ENCODE results near the gene CORO6.

DNA sequence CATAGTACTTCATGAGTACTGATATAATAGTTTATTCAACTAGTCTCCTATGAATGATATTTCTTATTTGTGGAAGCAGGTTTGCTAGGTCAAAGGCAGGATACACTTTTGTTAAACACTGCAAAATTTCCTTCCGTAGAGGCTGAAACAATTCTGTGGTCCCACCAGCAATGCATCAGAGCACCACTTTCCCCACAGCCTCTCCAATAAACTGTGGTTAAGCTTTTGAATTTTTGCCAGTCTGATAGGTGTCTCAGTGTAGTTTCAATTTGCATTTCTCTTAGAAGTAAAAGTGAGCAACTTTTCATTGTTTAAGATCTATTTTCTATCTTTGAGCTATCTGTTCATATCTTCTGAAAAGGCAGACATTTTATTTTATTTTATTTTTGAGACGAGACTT, 36.4 kb upstream of the CORO6 start:
- TF ChIP-seq, protein P1, sequence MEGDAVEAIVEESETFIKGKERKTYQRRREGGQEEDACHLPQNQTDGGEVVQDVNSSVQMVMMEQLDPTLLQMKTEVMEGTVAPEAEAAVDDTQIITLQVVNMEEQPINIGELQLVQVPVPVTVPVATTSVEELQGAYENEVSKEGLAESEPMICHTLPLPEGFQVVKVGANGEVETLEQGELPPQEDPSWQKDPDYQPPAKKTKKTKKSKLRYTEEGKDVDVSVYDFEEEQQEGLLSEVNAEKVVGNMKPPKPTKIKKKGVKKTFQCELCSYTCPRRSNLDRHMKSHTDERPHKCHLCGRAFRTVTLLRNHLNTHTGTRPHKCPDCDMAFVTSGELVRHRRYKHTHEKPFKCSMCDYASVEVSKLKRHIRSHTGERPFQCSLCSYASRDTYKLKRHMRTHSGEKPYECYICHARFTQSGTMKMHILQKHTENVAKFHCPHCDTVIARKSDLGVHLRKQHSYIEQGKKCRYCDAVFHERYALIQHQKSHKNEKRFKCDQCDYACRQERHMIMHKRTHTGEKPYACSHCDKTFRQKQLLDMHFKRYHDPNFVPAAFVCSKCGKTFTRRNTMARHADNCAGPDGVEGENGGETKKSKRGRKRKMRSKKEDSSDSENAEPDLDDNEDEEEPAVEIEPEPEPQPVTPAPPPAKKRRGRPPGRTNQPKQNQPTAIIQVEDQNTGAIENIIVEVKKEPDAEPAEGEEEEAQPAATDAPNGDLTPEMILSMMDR (IDR thresholded peaks at IDR 0.05), result no peak
- no peak for TF ChIP-seq POLR2A (IDR thresholded peaks at IDR 0.05)

Measured in breast epithelium (tissue), 3 donors.